Fibroblast of the aortic adventitia (primary cell): ENCODE measurements around the gene ABCG1. TPM values are rescaled to one million over a fixed set of nuclear protein-coding genes. Genes with fewer than 3 reads are reported as not detected.
A peak's percentile ranks its signal among the peaks of the same experiment; 100 is the strongest.

Source experiments
- DNase-seq: peaks from one replicate; pipeline ENCODE4 v3.0.0-alpha.2; 2010; ENCODE audit warnings: low read depth
- H3K4me3 ChIP-seq: 2 replicates; pipeline ENCODE4 v1.5.1; 2011; ENCODE audit warnings: low read depth, mild to moderate bottlenecking, control low read depth, low read length, moderate library complexity
- total RNA-seq: library from RNA; depleted of rRNA; stranded (reverse); fragments of >200 nt; gene quantifications from 2 replicates; pipeline ENCODE4 v1.2.3, GENCODE V29; 2012; ENCODE audit warnings: low replicate concordance
- TF ChIP-seq, protein P1 (sequence below): IDR thresholded peaks from 2 replicates; pipeline ENCODE4 v1.5.1; 2011; ENCODE audit warnings: mild to moderate bottlenecking, low read length, control low read depth, inconsistent platforms; ENCODE audit not compliant: insufficient read depth

The ABCG1 gene
- total RNA-seq: 0.08 and 0.09 TPM in 2 replicates

DNA sequence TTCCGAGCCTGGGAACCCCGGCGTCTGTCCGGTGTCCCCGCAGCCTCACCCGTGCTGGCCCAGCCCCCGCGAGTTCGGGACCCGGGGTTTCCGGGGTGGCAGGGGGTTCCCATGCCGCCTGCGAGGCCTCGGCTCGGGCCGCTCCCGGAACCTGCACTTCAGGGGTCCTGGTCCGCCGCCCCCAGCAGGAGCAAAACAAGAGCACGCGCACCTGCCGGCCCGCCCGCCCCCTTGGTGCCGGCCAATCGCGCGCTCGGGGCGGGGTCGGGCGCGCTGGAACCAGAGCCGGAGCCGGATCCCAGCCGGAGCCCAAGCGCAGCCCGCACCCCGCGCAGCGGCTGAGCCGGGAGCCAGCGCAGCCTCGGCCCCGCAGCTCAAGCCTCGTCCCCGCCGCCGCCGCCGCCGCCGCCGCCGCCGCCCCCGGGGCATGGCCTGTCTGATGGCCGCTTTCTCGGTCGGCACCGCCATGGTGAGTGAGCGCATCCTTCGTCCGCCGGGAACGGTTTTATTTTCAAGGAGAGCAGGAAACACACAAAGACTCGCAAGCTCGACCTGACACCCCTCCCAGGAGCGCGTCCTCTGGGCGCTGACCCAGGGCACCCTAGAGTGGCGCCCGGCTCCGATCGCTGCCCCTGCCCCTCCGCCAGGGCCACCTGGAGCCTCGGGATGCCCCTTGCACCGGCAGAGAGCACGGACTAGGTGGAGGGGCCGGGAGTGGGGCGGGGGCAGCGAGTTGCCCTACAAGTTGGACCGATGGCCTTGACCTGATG, at the start of gene ABCG1:
Gene ABCG1 (plus strand): TSS at position 305 of the 770 bp plus-strand sequence. CDS start 123 bp downstream, at position 428.
- TF ChIP-seq, protein P1, sequence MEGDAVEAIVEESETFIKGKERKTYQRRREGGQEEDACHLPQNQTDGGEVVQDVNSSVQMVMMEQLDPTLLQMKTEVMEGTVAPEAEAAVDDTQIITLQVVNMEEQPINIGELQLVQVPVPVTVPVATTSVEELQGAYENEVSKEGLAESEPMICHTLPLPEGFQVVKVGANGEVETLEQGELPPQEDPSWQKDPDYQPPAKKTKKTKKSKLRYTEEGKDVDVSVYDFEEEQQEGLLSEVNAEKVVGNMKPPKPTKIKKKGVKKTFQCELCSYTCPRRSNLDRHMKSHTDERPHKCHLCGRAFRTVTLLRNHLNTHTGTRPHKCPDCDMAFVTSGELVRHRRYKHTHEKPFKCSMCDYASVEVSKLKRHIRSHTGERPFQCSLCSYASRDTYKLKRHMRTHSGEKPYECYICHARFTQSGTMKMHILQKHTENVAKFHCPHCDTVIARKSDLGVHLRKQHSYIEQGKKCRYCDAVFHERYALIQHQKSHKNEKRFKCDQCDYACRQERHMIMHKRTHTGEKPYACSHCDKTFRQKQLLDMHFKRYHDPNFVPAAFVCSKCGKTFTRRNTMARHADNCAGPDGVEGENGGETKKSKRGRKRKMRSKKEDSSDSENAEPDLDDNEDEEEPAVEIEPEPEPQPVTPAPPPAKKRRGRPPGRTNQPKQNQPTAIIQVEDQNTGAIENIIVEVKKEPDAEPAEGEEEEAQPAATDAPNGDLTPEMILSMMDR: no peak
- DNase-seq: no peak
- H3K4me3 ChIP-seq: peak within 1 kb of the TSS; percentile 55

DNA sequence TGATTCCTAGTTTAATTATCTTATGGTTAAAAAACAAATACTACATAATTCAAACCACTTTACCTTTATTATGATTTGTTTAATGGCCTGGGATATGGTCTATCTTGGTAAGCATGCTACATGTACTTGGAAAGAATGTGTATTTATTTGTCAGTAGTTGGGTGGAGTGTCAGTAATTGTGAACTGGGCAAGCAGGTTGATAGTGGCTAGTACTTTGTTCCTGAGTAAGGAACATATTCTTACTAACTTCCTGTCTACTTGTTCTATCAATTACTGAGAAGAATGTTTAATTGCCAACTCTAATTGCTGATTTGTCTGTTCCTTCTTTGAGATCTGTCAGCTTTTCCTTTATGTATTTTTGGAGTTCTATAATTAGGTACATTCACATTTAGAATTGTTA, 49.2 kb upstream of the ABCG1 start:
- TF ChIP-seq, protein P1: no peak
- no peak overlapping the region for H3K4me3 ChIP-seq
- DNase-seq: no peak

DNA sequence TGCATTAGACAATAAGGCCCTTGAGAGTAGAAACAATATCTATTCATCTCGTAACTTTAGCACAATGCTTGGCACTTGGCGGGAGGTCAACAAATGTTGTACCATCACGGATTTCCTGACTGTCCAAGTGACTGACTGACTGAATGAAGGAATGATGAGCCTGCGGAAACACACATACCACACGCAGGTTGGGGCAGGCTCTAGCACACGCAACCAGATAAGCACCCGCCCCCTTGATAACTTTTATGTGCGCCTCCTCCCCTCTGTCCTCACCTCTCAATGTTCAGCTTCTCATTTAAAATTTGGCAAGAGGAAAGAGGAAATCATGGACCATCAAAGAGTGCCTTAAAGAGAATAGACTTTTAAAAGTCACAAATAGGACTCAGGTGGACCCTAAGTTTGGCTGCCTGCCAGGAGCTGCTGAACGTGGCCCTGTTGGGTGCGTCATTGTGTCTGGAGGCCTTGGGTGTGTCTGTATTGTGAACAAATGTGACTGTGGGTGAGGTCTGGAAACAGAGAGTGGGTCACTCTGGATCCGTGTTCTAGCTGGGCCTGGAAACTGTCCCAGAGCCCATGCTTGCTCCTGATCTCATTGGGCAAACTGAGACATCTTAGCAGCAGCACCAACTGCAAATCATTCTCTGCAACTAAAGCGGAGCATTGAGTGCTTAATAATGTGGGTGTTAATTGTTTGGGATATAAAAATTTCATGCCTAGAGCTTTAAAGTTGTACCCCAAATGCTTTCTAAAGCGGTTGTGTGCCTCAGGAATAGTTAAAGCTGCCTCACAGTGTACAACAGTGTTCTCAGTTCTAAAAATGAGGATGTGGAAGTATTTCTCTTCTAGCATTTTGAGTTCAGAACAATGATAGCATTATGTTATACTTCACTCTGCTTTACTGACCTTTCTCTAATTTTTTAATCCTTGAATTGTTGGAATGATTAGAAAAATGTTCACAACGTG, 47.6 kb upstream of the ABCG1 start:
- no peak for DNase-seq
- TF ChIP-seq, protein P1: no peak
- H3K4me3 ChIP-seq: no peak overlapping the region

DNA sequence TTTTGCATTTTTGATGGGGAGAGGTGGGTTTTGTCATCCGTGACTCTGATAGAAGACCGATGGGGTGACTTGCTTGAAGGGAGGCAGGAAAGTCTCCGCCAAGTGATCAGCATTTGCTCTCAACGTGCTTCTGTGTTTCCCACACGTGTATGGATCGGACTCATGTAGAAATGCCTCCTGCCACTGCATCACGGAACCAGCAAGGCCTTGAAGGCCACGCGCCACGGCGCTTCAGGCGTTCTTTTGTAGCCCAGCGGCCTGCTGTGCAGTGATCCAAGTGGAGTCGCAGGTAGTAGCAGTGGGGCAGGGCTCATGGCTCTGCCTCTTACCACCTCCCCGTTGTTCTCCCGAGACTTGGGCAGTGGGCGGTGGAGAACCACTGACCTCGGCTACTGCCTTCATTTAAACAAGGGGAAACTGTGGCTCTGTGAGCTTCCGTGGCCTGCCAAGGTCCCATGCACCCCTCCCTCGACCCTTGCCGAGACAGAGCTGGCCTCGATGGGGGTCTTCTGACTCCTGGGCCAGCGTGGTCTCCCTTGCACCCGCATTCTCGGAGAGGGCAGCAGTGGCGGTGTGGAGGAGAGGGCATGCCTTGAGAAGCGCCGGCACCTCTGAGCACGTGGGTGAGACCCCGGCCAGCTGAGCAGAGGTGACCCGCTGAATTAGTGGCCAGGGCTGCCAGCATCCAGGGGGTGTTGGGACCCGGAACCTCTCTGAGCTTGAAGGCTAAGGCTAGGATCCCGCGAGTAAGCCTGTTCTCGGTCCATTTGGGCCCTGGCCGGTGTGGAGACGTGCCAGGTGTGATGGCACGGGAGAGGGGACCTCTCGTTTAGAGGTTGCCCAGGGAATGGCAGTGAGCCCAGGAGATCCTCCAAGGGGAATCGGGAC, 46.1 kb upstream of the ABCG1 start:
- no peak for DNase-seq
- TF ChIP-seq, protein P1: no peak

DNA sequence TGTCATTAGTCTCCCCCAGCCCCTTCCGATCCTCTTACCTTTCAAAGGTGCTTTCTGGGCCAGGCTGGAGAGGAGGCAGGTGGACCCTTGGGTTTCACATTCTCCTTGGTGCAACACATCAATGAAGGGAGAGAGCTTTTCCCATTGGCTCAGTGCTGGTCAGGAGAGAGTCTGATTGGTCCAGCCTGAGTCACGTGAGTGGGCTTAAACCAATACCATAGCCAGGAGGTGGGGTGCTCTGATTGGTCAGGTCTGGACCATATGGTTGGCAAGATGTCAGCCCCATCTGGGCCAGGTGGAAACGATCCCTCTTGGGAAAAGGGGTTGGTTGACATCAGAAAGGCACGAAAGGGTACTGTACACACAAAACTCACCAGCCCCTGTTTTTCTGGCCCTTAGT, 44.8 kb upstream of the ABCG1 start:
- DNase-seq: no peak
- TF ChIP-seq, protein P1: no peak
- H3K4me3 ChIP-seq: no peak overlapping the region

More for the DNA sequence above, 46.1 kb upstream of the ABCG1 start:
- H3K4me3 ChIP-seq: no peak overlapping the region
